Stimulated activated CD4-positive, alpha-beta T cell treated with anti-CD3 and anti-CD28 coated beads, Interleukin-1b, Interleukin-23, amount 100 ng/mL, for 1 hour (primary cell): ENCODE results near the gene FHDC1.

Source experiments
- DNase-seq, 2 donors: peaks; one replicate each; pipeline ENCODE4 v3.0.0-alpha.2; 2020; ENCODE audit warnings: low read depth in 2 of 2

FHDC1 gene

DNA sequence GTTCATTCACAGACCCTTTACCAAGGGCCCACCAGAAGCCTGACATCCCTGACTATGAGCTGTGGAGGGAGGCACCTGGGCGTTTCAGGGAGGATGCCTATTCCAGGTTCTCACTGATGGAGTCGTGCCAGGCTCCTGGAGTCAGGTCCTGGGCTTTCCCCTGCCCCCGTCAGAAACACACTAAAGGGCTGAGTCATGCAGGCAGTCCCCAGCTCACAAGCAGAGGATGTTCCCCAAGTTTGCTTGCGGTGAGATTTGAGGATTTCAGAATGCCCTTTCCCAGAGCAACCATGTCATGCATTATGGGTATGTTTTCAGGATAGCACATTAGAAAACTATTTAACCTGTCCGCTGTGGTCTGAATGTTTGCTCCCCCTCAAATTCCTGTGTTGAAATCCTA is 45.2 kb downstream of the FHDC1 start:
- DNase-seq = no peak

DNA sequence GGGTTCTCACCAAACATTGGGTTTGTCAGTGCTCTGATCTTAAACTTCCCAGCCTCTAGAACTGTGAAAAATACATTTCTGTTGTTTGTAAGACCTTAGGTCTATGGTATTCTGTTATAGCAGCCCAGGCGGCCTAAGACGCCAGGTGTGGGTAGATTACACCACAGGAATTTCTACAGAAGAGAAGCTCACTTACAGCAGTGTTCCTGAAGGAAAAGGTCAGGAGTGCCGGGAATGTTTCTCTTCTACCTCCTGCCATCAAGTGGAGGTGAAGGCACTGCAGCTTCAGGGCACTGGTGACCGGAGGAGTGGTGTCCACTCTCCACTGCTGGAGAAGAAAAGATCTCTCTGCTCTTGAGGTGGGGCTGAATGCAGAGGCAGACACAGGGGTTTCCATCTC is 45.7 kb downstream of the FHDC1 start:
- no peak for DNase-seq

DNA sequence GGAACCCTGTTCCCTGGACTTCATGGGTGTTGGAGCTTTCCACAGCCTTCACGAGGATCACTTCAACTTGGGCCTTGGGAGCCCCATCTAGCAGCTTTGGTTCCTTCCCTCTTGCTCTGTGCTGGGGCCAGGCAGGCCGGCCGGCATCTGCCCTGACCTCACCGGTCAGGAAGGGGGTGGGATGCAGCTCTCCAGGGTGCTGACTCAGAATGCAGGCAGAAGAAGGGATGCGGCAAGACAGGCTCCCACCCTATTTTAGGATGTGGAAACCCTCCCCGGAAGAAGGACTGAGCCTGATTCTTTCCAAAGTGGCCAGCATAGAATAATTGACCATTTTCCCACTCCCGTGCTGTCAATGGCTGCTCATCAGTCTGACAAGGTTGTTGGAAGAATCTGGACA is 47.1 kb downstream of the FHDC1 start:
- DNase-seq = no peak

DNA sequence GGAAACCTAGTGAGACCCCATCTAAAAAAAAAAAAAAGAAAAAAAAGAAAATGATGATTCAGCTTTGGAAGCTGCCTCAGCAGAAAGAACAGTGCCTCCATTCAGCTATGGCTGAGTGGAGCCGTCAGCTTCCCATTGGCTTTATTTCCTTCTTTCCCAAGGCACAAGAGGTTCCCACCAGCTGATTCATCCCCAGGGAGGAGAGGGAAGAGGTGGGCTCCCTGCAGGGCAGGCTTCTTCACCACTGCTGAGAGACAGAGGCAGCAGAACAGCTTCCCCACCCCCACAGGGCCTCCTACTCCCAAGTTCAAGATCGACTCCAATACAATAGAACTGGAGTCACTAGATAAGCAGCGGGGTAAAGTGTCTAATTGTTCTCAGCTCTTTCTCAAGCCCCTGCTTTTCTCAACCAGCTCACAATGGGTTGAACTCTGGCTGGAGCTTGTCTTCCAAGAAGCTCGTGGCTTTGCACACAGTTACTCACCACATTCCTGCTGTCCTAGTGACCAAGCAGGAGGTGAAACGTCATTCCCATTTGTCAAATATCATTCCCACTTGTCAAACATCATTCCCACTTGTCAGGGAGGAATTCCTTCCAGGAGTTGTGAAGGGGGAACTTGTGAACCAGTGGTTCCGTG is 47.8 kb downstream of the FHDC1 start:
- no peak for DNase-seq

DNA sequence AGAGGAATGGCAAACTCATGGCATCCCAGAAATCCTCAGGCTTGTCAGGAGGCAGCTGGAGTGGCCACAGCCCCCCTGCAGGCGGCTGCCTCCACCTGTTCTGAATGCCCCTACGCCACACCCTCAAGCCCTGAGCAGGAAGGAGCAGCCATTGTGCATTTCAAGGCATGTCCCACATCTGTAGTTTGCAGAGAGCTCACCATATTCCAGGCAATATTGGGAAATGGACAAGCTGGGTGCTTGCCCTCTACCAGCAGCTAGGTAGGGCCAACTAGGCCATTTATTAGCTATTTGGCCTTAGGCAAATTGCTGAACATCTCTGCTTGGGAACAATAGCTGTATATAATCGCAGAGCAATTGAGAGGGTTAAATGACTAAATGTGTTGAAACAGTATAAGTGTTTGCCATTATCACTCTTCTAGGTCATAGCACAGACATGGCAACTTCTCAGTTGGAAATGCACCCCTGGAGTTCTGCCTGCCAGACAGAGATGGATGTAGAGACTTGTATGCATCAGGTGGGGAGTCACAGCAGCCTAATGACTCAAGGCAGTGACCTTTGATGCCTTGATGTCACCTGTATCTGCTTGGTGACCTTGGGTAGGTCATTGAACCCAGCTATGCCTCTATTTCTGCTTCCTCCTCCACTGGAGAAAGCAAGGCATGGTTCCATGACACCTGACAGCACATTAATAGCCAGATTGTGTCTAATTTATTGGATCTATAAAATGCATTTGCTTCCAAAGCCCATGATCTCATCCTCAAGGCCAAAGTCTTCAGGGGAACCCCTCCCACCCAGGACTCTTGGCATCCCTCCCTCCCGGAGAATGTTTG is 52.8 kb downstream of the FHDC1 start:
- no peak for DNase-seq

DNA sequence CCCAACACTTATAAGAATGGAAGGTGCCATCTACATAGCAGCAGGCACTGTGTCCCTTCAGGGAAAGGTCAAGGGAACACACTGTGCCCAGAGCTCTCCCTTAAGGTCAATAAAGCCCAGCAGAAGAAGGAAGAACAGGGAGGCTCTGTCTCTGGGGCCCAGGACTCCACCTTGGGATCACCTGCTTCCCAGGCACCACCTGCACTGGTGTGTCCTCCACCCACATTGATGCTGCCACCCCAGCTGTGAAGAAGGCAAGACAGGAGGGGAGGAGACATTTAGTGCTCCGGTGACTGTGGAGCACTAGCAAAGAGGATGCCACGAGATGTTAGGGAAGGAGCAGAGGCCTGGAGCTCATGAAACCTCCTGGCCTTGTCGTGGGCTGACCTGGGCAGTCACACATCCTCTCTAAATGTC is 53.4 kb downstream of the FHDC1 start:
- no peak for DNase-seq

DNA sequence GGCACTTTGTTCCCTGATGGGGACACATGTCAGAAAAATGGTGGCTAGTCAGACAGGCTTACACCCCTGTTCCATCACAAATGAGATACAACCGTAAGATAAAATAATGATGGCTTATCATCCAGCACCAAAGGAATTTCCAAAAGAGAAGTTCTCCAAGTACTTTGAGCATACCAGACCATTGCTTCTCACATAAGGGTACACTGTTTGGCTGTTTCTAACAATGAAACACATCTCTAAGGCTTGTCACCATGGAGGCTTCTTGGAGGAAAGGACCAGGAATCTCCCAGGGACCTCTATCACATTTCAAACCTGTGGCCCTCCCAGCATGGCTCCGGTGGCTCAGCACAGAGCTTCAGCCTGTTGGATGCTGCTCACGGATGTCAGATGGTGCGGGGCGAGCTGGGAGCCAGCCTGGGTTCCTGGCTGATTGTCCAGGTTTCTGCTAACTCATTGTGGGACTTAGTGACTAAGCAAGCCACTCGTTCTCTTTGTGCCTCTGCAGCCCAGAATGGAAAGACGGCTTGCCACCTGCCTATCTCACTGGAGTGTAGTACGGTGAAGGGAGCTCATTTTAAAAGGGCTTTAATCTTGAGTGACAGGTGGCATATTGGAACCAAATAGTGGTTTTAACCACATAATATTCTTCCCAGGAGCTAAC is 54.5 kb downstream of the FHDC1 start:
- no peak for DNase-seq

DNA sequence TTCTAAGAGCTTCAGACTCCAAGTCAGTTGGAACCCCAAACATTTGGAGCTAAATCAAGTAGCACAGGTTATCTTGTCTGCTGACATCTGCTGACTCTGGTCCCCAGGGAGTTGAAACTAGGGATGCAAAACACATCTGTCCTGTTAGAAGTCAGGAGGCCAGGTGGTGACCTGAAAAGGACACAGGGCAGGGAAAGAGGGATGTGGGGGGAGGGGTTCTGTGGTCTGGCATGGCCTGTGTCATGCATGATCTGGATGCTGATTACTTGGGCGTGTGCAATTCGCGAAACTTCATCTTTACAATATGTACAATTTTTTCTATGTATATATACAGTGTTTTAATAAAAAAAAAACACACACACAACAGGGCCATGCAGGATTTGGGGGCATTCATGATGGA is 55.3 kb downstream of the FHDC1 start:
- no peak for DNase-seq

DNA sequence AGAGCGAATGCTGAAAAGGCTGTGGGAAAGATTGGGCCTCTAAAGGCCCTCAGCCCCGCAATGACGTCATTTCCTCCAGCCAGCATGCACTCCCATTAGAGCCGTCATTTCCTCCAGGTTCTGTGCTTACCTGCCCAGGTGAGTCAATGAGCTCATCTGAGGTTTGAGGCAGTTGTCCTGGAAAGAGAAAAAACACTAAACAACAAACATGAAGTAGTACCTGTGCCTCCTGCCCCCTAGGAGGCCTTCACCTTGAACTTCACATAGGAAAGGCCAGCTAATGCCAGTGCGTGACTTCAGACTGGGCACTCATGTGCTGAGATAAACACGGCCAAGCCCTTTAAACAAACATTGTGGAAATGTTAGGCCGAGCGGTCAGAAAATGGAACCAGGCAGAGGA is 55.9 kb downstream of the FHDC1 start:
- no peak for DNase-seq

DNA sequence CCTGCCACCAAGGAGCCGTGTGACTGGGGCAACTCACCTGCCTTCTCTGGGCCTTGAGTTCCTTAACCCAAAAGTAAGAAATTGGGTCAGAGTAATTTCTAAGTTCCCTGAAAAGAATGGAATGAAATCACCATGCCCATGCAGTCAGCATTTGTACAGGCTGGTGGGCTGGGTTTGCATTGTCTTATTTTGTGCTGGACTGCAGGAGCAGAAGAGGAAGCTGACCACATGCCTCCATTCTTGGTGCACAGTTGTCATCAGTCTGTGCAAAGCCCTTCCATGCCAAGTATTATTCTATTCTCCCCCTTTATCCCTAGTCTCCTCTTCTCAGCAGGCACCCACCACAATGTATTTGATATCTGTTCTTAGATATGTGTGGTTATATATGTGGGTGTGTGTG is 56.3 kb downstream of the FHDC1 start:
- no peak for DNase-seq

DNA sequence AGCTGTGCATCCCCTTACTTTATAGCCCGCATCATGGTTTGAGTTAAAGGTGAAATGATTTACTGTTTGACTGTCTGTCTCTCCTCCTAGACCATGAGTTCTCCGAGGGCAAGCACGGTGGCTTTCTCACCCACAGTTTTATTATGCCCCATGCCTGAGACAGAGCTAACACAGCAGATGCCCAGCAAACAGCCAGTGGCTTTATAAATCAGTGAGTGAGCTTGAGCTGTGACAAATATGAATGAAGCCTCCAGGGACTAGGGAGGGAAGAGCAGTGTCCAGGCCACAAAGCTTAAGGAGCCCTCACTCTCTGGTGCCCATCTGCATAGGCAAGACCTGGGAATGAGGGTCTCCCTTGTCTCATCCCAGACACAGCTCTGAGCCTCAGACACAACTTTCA is 57.9 kb downstream of the FHDC1 start:
- DNase-seq = no peak

DNA sequence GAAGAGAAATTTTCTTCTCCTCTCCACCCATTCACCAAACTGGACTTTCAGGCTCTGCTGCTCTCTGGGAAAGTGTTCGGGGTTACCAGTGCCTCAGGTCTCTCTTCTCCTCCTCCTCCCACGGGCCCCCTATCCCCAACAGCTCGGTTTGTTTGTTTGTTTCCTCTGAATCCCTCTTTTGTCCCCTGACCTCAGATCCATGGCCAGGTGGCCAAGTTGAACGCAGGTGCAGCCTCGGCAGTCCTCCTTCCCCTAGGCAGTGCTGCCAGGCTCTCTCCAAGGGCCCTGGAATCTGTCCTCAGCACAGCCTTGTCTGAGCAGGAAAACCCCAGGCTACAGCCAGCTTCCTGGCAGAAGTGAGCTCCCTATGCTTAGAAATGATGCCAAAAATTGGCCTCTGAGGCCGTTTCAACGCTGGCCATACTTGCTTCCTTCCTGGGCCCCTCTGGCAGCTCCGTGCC is 60.0 kb downstream of the FHDC1 start:
- DNase-seq = no peak

DNA sequence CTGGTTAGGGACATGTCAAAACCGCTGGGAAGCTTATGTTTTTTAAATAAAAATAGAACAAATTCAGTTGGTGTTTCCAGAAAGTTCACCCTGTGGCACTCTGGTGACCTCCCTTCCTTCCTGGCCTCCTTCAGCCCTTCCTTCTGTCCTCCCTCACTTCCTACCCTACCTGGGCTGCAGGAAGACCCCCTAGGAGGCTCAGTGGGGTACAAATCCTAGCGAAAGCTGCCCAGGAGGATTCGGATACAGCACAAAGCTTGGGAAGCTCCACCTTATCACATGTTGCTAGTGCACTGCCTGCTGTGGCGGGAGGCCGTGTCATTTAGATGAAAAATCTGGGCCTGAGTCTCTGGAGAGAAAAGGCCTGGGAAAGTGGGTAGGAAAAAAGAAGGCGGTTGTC is 60.5 kb downstream of the FHDC1 start:
- DNase-seq = no peak

DNA sequence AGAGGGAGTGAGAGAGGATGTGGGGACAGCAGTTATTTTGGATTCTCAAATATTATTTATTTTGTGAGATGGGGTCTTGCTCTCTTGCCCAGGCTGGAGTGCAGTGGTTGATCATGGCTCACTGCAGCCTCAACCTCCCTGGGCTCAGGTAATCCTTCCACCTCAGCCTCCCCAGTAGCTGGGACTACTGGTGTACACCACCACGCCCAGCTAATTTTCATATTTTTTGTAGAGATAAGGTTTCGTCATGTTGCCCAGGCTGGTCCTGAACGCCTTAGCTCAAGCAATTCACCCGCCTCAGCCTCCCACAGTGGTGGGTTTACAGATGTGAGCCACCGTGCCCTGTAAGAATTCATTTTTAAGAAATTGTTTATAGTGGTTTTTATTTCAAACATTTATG is 61.2 kb downstream of the FHDC1 start:
- DNase-seq = no peak

DNA sequence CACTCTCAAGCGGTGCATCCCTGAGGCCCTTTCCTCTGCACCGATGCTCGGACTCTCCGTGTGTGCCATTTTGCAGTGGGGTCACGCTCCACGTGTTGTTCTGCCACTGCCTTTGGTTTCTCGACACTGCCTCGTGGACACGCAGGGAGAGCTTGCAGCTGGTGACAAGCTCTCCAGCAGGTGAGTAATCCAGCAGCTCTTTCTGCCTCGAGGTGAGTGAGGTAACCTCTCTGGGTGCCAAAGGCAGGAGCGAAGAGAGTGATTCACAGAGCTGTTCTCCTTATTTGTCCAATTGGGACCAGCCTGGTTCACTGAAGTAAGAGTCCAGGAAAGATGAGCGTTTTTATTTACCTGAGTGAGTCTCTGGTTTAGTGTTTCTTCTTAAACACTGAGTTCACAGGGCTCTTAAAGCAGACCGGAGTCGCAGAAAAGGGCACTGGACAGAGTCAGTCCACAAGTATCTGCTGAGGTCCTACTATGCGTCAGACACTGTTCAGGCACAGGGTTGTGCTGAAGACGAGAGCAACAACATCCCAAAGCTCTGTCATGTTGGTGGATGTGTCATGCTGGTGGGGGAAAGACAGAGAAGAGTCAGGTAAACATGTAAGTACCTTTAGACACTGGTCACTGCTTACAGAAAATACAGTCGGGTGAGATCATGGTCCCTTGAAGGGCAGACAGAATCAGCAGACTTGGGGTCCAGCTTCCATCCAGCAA is 61.8 kb downstream of the FHDC1 start:
- DNase-seq = no peak

DNA sequence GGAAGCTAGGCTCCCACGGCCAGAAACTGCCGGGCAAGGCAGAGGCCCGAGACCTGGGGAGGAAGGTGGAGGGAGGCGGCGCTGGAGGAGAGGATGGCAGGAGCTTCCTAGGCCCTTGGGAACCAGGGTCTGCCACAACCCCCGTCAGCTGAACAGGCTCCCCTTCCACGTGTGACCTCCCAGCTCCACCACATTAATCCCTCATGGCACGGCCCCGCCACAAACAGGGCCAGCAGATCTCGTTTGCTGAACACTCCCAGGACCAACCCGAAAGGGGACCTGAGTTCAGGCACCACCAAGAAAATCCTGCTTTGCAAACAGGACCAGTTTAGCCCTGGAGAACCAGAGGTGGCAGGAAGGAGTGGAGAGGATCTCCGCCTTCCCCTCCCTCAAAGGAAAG is 62.7 kb downstream of the FHDC1 start:
- DNase-seq = no peak

DNA sequence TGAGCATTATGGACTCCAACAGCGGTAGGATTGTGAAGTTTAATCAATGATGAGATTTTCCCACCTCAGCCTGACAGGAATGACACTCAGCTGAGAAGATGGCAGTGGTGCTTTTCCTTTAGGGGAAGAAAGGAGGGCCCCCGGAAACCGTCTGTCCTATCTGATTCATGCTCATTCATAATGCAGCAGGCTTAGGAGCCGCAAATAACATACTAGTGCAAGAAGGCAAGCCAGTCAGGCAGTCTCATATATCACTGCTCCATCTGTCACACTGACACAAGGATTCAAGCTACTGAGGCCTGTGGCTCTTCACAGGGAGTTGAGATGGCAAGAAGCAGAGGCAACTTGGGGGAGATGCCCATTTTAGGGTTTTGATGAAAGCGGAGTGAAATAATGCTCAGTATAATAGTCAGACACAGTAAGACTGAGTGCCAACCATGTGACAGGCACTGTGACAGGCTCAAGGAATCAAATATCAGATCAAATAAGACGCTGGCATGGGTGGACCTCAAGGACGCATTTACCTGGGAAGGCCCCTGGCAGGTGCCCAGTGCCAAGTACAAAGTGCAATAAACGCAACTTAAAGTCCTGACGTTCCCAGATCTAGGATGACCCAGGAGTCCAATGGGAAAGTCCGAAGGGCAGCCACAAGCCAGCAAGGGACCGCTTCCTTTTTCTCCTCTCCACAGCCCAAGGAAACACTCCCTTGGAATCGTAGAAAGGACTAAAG is 63.4 kb downstream of the FHDC1 start:
- no peak for DNase-seq

DNA sequence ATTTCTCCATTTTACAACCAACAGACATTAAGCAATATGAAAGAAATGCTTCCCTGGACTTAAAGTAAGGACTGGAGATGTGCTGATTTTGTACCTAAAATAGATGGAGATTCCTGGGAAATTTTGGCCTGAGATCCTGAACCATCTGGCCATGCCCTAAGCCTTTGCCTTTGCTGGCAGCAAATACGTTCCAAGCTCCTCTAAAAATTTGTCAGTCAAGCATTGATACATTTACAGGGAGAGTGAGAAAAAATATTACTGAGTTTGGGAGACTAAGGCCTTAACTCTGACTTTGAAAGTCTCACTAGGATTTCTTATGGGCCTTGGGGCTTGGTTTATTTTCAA is 63.9 kb downstream of the FHDC1 start:
- no peak for DNase-seq

DNA sequence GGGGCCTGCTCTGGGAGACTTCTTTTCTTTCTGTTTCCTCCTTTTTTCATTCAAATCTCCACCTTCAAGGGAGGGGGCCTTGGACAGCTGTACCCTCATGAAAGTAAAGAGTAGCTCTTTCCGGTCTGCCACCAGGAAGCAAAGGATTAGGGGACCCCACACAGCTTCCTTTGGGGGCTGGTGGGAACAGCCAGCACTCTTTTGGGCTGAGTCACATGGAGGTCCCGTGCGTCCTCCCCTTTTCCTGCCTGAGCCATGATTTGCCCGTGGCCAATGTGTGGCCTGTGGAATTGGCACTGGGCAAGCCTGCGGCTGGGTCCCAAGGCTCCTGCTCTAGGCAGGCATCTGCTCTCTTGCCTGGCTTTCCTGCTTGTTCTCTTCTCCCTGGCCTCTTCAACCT is 65.5 kb downstream of the FHDC1 start:
- DNase-seq = no peak

DNA sequence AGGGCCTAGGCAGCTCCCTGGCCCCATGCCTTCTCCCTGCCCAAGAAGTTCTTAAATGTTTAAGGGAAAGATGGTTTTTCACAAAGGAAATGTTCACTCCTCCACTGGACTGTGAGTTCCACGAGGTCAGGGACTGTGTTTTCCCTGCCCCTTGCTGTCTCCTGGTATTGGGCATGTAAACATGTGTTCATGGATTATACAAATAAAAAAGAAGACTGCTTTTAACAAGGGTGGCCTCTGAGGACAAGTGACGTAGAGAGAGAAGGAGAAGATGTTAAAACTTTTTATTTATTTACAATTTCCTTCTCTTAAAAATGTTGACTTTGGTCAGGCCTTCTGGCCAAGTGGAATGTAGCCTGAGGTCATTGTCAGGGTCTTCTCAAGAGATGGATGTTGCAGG is 66.0 kb downstream of the FHDC1 start:
- DNase-seq = no peak

DNA sequence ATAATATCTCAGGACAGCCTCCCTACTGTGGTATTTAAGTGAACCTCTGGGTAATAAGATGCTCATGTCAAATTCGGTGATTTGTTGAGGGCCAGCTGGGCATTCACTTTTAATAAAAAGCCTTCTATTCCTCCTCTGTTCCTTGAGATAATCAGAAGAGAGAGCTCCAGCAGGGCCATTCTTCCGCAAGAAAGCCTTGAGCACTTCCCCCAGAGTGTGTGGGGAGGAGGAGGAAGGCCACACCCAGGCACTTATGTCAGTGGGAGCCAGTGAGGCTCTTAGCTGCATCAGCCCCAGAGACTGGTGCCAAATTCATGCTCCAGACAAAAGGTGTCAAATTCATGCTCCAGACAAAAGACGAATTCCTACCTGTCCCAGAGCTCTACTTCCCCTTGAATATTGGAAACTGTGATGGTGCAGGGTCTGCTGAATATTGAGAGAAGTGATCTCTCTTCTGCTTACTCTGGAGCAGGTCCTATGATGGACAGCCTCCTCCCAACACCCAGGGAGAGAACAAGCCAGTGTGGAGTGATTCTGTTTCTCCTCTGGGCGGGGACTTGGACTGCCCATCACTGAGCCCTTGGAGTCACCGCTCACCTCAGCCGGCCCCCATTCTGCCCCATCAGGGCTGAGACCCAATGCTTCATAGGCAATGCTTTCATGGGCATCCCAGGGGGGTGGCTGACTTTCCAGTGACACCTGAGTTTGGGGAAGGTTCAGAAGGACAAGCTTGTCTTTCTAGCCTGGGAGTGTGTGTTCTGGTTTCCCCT is 68.1 kb downstream of the FHDC1 start:
- DNase-seq = no peak
